ENCODE data around the gene PNPLA7. TPM values are rescaled to one million over a fixed set of nuclear protein-coding genes. Genes with fewer than 3 reads are reported as not detected.

The PNPLA7 gene
- total RNA-seq, 1 donor from 2014 or later = 0.04 TPM

DNA sequence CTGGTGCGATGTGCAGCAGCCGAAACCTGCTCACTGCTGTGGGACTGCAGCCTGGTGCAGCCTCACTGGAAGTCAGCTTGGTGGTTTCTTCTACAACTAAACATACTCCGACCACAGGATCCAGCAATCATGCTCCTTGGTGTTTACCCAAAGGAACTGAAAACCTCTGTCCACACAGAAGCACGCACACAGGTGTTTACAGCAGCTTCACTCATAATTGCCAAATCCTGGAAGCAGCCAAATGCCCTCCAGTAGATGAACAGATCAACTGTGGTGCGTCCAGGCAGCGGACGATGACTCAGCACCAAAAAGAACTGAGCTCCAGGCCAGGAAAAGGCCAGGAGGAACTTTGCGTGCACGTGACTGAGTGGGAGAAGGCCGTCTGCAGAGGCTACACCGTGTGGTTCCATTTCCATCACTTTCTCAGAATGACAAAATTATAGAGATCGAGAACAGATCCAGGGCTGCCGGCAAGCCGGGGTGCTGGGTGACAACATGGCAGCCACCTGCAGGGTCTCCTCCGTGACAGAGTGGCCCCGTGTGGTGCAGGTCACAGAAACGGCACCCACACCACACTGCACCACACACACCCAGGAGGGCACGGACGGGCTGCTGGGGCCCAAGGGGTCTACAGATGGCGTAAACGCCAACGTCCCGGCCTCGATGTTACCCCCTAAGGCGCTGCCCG lies 68.0 kb downstream of the PNPLA7 start:
- DNase-seq (ENCODE audit: low read depth) = peak; percentile 18
- H3K27me3 ChIP-seq (ENCODE audit: control insufficient read depth, insufficient read depth, low read length) = peaks cover 26% of the 10 kb centered on the region
- no peak overlapping the region for H3K4me3 ChIP-seq (ENCODE audit: low read depth, low read length)
- no peaks in the 10 kb centered on the region for H3K36me3 ChIP-seq (ENCODE audit: control insufficient read depth, insufficient read depth, low read length)
- TF ChIP-seq, protein P1, sequence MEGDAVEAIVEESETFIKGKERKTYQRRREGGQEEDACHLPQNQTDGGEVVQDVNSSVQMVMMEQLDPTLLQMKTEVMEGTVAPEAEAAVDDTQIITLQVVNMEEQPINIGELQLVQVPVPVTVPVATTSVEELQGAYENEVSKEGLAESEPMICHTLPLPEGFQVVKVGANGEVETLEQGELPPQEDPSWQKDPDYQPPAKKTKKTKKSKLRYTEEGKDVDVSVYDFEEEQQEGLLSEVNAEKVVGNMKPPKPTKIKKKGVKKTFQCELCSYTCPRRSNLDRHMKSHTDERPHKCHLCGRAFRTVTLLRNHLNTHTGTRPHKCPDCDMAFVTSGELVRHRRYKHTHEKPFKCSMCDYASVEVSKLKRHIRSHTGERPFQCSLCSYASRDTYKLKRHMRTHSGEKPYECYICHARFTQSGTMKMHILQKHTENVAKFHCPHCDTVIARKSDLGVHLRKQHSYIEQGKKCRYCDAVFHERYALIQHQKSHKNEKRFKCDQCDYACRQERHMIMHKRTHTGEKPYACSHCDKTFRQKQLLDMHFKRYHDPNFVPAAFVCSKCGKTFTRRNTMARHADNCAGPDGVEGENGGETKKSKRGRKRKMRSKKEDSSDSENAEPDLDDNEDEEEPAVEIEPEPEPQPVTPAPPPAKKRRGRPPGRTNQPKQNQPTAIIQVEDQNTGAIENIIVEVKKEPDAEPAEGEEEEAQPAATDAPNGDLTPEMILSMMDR (IDR thresholded peaks at IDR 0.05; ENCODE audit: insufficient read depth, low read length, poor library complexity, severe bottlenecking) = no peak

- TF ChIP-seq, protein P1 (IDR thresholded peaks at IDR 0.05; ENCODE audit: insufficient read depth, low read length, poor library complexity, severe bottlenecking) = no peak
- Histone ChIP-seq H3K36me3 (ENCODE audit: control insufficient read depth, insufficient read depth, low read length) (no peaks in the 10 kb centered on the region), H3K4me3 (ENCODE audit: low read depth, low read length) (no peak overlapping the region), H3K27me3 (ENCODE audit: control insufficient read depth, insufficient read depth, low read length) (peaks cover 26% of the 10 kb centered on the region)
- DNase-seq (ENCODE audit: low read depth) = no peak
Observed at GRCh38 chr9:137480686-137481683, 69.2 kb downstream of the PNPLA7 start.

DNA sequence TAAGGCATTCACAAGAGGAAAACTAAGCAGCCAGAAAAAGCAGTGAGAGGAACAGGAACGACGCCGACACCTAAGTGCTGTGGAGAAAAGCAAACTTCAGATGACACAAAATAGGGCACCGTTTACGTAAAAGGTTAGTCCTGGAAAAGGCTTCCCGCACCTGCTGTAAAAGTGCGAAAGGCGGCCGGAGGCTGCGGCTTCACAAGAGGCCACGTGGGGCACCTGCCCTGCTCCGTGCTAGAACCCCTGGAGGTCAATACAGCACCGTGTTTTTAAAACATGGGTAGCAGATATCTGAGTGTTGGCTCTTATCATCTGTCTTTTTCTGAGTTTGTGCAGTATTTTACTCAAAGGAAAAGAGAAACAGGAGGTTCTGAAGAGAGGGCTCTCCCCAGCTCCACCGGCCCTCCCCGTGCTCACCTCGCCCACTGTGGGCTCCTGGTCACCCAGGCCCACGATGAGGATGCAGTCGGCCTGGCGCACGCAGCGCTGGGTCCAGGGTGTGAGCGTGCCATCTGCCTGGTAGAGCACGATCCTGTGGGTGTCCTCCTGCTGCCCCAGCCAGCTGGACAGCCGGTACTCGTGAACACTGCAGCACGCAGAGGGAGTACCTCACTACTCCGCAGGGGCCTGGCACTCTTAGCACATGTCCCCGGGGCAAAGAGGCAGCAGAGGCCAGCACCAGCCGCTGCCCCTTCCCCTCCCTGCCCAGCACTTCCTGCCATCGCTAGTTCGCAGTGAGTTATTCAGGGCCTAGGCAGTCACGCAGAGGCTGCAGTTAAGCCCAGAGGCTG lies 70.1 kb downstream of the PNPLA7 start:
- TF ChIP-seq, protein P1 (IDR thresholded peaks at IDR 0.05; ENCODE audit: insufficient read depth, low read length, poor library complexity, severe bottlenecking) = no peak
- Histone ChIP-seq H3K4me3 (ENCODE audit: low read depth, low read length) (no peak overlapping the region), H3K27me3 (ENCODE audit: control insufficient read depth, insufficient read depth, low read length) (peaks cover 26% of the 10 kb centered on the region), H3K36me3 (ENCODE audit: control insufficient read depth, insufficient read depth, low read length) (no peaks in the 10 kb centered on the region)
- no peak for DNase-seq (ENCODE audit: low read depth)

DNA sequence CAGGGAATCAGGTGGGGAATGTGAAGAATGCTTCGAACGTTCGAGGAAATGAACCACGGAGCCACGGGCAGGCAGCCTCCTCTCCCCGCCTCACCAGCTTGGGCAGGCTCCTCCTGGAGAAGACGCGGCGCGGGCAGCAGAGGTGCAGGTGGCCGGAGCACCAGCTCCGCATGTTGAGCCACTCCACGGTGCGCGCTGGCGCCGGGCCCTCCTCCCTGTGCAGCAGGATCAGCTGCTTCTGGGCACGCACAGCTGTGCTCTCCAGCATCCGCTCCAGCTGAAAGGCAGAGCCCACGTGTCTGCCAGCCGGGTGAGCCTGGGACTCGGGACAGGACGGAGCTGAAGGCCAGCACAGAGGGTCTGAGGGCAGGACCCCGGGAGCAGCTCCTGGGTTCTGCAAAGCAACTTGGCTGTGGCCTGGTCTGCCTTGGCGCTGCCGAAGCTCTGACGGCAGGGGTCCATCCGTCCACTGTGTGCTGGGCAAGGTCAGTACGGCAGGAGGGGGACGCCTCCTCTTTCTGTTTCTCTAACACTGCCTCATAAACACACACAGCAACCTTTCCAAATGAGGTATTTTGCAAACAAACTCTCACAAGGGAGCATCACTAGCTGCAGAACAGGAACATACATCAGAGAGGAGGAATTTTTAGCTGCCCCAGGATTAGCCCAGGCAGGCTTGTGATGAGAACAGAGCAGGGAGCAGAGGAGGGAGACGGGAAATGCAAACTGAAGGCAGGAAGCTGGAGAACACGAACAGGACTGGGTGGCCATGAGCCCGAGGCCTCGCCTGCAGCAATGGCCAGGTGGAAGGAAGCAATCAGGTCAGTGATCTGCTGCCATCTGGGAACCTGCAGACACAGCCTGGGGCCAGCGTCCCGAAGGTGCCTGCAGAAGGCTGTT lies 71.0 kb downstream of the PNPLA7 start:
- H3K4me3 ChIP-seq (ENCODE audit: low read depth, low read length) = no peak overlapping the region
- no peak for DNase-seq (ENCODE audit: low read depth)
- no peaks in the 10 kb centered on the region for H3K36me3 ChIP-seq (ENCODE audit: control insufficient read depth, insufficient read depth, low read length)
- TF ChIP-seq, protein P1 (IDR thresholded peaks at IDR 0.05; ENCODE audit: insufficient read depth, low read length, poor library complexity, severe bottlenecking) = no peak
- peaks cover 26% of the 10 kb centered on the region for H3K27me3 ChIP-seq (ENCODE audit: control insufficient read depth, insufficient read depth, low read length)

- H3K27me3 ChIP-seq (ENCODE audit: control insufficient read depth, insufficient read depth, low read length) = peaks cover 26% of the 10 kb centered on the region
- no peak for DNase-seq (ENCODE audit: low read depth)
- H3K4me3 ChIP-seq (ENCODE audit: low read depth, low read length) = no peak overlapping the region
- no peaks in the 10 kb centered on the region for H3K36me3 ChIP-seq (ENCODE audit: control insufficient read depth, insufficient read depth, low read length)
- TF ChIP-seq, protein P1 (IDR thresholded peaks at IDR 0.05; ENCODE audit: insufficient read depth, low read length, poor library complexity, severe bottlenecking) = no peak
Observed at GRCh38 chr9:137478613-137478961, 71.6 kb downstream of the PNPLA7 start.
